ENCODE results near the gene NQO2.
"Not testable (repeated sequence)": the region's sequence is repeated elsewhere in the genome, so short reads cannot be mapped to it uniquely, and the experiment has no call there.

- TF ChIP-seq CTCF (IDR thresholded peaks at IDR 0.05; ENCODE audit: poor library complexity, severe bottlenecking); RAD21 (conservative IDR thresholded peaks at IDR 0.05); EP300 (conservative IDR thresholded peaks at IDR 0.05; ENCODE audit: poor library complexity, severe bottlenecking); POLR2AphosphoS5 (IDR thresholded peaks at IDR 0.05); EZH2 (IDR thresholded peaks at IDR 0.05; ENCODE audit: borderline replicate concordance, insufficient read depth, low read length, poor library complexity, severe bottlenecking): not testable (repeated sequence)
Observed at GRCh38 chr6:3055158-3055499, 55.4 kb downstream of the NQO2 start.

All from neural cell (in vitro differentiated cells).